HG02852 (cell line): ENCODE data around the gene RYR2.
"Not testable (repeated sequence)": the region's sequence is repeated elsewhere in the genome, so short reads cannot be mapped to it uniquely, and the experiment has no call there.

Experiments
- ATAC-seq: cut with Tn5 transposase; IDR thresholded peaks from one replicate; pipeline ENCODE4 v1.9.1; 2021; ENCODE audit warnings: mild to moderate bottlenecking, moderate library complexity; ENCODE audit not compliant: unreplicated experiment

RYR2 gene

DNA sequence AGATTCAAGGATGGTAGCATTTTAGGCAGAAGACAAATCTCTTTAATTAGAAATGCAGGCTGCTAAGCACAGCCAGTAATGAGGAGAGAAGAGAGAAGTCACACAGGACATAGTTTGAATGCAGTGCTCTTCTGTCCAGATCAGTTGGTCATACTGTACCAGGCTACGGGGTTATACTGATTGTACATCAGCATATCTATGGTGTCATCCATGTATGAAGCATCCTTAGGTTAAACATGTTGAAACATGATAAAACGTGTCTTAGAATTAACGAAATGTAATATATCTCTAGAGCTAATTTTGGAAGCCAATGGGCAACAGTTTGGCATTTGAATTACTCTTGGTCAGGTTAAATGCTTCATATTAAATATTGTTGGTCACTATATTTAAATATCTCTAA is 199.1 kb downstream of the RYR2 start:
- ATAC-seq: no peak

DNA sequence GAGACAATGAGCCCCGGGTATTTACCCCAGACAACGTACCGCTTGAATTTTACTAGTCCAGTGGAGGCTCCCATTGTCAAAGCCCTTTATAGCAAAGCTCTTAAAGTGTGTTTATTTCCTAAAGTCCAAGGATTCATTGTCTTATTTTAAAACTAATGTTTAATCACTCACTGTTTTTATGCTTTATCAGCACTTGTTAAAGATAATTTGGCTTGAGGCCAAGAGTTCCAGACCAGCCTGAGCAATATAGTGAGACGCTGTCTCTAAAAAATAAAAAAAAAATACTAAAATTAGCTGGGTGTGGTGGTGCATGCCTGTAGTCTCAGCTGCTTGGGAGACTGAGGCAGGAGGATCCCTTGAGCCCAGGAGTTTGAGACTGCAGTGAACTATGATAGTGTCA is 202.8 kb downstream of the RYR2 start:
- ATAC-seq: no peak

DNA sequence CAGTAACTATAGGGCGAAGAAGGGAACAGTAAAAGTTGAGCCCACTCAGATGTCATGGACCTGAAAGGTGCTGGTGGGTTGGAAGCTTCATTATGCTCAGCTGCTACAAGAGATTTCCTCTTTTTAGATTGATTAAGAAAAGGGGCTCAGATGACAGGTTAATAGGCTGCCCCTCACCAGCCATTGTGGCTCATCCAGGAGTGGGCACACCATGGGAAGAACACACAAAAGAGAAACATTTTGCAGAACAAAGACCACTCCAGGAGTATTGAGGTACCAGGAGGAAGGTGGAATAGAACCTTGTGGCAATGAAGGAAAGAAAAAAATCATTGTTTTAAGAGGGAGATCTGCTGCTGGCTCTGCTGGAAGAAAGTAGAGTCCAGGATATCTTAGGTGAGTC is 205.5 kb downstream of the RYR2 start:
- ATAC-seq: no peak

DNA sequence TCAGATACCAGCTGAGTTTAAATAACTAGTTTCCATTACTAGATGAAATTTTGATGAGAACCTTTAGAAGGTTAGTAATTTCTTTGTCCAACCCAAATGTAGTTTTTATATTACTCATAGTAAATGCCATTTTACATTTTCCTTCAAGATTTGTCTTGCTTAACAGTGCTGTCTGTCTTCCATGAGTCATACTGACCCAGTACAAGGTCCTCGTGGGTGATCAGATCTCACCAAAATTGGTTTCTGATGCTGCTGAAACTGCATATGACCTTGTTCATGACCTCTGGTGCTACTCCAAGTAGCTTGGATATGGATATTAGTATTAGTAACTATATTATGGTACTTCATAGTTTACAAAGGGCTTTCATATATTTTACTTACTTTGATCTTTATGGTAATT is 207.1 kb downstream of the RYR2 start:
- ATAC-seq: no peak

DNA sequence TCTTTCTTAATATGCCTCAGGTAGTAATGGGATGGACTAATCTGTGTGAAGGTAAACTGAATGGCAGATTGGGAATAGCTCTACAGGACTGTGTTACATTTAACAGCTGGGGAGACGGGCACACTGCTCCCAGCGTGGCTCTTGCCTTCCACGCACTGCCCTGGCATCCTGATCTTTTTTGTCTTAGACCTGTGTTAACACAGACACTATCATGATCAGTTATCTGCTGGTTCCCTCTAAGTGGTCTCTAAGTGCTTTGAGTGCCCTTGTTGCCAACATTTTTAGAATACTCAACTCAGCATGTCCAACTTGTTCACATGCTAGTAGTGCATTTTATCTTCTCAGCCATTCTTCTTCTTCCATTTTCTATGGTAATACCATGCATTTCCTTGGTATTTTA is 208.1 kb downstream of the RYR2 start:
- ATAC-seq: no peak

DNA sequence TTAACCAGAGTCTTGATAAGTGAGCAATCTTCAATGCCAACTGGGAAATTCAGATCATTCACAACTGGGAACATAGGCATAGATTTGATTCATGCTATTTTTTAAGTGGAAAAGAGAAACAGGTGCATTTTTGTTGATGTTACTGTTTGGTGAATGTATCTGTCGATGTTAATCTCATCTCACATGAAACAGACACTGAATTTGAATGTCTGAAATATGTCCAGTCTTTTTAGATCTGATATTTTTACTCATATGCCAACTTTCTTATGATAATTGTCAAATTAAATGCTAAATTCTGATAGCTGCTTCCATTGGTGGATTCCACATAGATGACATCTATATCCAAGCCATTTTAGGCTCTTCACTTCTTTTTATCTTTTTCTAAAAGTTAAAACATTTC is 213.1 kb downstream of the RYR2 start:
- no peak for ATAC-seq

DNA sequence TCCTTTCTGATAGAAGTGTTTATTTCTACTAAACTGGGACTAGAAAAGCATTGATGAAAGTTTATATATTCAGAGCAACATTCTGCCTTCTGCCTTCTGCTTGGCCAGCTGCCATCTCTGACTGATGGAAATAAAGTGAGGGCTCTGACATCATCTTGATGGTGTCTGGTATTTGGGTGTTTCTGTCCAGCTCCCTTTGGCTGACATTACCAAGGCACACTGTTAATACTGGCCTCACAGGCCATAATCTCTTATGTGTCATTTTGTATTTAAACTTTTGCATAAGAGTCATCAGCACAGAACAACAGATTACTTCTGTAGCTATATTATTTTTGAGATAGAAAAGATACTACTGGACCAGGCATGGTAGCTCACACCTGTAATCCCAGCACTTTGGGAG is 216.9 kb downstream of the RYR2 start:
- no peak for ATAC-seq

DNA sequence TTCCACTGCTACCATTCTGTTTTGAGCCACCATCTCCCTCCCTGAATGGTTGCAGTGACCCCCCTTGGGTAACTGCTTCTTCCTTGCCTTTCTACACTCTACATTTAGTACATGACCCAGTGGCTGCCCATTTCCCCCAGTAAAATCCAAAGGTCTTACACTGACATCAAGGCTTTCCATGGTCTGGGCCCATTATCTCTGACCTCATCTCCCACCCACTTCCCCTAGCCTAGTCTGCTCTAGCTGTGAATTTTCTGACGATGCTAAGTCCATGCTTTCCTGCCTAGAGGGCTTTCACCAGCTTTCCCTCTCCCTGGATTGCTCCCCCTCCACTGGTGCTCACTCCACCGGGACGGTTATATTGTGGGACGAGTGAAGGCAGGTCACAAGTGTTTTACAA is 219.2 kb downstream of the RYR2 start:
- no peak for ATAC-seq

DNA sequence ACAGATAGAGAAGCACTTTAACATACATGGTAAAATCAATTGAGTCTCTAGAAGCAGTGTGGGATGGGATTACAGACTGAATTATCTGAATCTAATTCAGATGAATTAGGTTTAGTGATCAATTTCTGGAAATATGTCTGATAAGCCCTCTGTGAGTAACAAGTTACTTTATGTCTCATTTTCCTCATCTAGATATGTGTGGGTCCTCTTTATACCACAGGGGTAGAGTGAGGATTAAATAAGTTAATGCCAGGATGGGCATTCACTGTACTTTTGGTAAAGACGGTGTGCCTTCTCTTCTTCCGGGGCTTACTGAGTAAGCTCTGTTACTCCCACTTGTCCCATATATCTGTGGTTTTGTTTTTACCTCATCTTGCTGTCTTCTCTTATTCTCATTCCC is 225.8 kb downstream of the RYR2 start:
- no peak for ATAC-seq

DNA sequence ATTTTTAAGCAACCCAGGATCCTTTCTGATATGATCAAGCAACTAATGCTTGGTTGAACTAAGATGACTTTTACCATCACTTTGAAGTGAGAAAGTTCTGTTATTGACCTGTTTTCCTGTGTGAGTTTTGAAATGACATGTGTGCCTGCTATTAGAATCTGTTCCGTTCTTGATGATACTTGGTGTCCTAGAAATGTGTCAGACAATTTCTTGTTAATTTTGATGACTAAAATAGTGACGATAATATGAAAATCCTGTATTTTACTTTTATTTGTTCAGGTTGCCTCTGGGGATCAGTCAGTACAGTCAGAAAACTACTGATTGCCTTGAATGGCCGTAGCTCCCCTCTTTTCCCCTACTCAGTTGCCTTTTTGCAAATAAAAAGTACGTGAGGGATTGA is 228.0 kb downstream of the RYR2 start:
- ATAC-seq: no peak

DNA sequence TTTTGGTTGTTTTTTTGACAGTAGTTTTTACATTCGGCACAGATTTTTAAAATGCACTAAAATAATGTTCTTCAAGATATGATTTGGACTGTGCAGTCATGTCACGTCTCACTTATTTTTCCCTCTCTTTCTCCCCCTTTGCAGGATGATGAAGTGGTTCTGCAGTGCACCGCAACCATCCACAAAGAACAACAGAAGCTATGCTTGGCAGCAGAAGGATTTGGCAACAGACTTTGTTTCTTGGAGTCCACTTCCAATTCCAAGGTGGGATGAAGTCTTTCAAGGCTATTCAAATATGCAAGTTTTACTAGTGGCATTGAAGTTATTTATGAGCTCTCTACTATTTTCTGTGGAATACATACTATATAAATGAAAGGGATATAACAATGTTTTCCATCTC is 228.4 kb downstream of the RYR2 start:
- ATAC-seq: no peak

DNA sequence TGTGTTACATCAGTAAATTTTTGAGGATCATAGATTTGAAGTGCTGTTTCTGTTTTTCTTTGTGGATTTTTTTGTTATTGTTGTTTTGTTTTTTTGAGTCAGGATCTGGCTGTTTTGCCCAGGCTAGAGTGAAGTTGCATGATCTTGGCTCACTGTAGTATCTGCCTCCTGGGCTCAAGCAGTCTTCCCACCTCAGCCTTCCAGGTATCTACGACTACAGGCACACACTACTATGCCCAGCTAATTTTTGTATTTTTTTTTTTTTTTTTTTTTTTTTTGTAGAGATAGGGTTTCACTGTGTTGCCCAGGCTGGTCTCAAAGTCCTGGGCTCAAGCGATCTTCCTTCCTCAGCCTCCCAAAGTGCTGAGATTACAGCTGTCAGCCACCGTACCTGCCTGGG is 236.0 kb downstream of the RYR2 start:
- not testable (repeated sequence) for ATAC-seq

DNA sequence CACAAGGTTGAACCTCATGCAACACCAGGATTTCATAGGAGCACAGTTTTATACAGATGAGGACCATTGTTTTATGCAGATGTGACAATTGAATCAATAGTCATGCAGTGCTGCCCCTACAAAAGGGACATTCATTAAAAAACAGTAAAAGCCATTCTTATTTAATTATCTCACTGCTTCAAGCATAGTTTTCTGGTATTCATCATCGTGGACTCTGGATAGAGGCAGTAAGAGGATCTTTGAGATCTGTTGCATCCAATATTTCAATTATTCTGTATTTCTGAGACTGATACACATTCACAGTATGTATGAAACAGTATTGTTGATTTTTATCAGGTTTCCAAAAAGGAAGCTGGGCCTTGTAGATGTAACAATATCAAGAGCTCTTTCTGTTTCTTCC is 237.6 kb downstream of the RYR2 start:
- no peak for ATAC-seq

DNA sequence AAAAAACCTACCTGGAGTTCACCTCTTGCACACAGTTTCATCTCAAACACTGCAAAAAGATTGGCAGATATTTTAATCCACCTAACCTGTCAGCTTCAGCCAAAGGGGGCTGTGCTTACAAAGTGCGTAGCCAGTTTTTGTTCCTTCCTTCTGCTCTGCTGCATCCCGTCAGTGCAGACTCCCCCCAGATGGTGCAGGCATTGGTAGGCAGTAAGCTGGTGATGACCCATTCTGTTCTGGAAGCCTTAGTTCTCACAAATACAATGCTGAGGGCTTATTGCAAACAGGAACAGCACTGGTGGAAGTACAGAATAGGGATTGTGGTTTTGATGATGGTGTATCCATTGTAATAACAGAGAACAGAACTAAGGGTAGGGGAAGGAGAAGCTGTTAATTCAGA is 239.5 kb downstream of the RYR2 start:
- no peak for ATAC-seq

DNA sequence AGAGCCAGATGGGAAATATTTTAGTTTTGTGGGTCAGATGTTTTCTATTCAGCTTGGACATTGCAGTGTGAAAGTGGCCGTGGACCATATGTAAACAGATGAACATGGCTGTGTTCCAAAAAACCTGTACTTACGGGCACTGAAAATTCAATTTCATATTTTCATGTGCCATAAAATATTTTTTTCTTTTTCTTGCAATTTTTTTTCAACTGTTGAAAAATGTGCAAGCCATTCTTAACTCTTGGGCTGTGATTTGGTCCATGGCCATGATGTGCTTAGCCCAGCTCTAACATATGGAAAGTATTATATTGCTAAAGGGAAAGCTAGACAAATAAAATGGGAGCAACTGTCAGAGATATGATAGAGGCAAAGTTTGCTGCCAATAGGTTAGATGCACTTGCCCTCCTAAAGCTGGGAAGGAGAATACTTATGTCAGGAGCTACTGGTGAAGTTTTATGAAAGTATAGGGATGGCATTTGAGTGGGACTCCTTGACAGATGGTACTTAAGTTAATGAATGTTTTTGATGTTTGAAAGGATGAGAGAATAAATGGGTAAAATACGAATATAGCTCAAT is 240.3 kb downstream of the RYR2 start:
- no peak for ATAC-seq

DNA sequence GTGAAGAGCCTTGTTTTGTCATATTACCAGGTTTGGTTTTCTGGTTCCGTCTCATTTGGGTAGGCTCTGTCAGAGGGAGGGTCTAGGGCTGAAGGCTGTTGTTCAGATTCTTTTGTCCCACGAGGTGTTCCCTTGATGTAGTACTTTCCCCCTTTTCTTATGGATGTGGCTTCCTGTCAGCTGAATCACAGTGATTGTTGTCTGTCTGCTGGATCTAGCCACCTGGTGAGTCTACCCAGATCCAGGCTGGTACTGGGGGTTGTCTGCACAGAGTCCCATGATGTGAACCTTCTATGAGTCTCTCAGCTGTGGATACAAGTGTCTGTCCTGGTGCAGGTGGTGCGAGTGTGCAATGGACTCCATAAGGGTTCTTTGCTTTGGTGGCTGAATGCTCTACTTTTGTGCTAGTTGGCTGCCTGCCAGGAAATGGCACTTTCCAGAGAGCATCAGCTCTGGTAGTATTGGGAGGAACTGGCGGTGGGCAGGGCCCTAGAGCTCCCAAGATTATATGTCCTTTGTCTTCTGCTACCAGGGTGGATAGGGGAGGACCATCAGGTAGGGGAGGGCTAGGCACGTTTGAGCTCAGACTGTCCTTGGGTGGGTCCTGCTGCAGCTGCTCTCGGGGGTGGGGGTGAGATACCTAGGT is 246.0 kb downstream of the RYR2 start:
- no peak for ATAC-seq

DNA sequence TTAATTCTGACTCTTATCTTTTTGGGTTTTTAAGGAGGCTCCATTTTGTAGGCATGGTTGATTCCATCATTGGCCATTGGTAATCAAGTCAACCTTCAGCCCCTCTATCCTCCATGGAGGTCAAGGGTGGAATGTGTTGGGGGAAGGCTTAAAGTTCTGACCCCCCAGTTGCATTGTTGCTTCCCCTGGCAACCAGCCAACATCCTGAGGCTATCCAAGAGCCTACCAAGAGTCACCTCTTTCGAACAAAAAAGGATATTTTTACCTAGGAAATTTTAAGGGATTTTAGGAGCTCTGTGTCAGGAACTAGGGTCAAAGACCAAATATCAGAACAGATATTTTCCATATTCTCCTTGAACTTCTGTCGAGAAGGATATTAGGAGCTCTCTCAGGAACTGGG is 251.8 kb downstream of the RYR2 start:
- ATAC-seq: no peak

DNA sequence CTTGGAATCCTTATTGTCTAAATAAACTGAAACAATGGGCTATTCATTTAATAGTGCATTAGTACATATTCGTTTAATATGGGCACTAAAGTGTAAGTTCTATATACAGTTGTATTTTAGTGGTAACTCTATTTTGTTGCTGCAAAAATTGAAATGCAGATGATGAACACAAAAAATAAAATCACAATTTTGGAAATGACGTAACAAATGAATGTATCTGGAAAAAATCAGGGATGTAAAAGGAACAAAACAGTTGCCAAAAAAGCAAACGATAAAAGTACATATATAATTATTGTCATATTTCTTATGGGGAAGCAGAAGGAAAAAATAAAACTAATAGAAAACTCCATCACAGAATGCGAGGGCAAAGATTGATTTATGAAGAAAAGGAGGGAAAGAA is 254.9 kb downstream of the RYR2 start:
- ATAC-seq: no peak

DNA sequence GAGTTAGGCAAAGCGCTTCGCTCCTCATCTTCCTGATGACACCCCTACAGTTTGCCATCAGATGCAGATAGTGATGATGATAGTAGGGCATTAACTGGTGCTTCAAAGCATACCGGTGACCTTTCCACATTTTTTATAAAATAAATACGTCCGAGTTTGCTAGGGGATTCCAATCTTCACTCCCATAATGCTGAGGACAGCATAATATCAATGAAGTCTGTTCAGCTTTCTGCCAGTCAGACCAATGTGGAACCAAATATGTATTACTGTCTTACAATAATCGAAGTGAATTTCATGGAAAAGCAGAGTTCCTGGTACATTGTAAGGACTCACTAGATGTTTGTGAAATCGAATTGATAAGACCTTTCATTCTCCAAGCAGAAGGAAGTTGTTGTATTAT is 258.7 kb downstream of the RYR2 start:
- no peak for ATAC-seq

DNA sequence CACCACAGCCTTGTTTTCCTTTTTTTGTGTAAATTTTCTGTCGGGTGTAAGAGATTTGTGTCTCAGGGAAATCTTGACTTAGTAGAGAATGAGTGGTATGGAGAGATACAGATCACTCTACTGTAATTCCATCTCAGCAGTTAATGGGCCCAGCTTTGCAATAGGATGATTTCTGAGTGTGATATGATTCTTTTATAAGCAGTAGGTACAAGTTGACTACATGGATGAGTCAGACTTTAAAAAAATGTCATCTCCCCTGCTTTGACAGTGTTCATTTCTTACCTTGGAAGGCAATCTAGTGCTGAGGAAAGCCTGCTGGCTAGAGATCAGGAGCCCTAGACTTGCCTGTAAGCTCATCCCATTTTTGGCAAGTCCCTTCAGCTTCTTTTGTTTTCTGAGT is 261.9 kb downstream of the RYR2 start:
- no peak for ATAC-seq

DNA sequence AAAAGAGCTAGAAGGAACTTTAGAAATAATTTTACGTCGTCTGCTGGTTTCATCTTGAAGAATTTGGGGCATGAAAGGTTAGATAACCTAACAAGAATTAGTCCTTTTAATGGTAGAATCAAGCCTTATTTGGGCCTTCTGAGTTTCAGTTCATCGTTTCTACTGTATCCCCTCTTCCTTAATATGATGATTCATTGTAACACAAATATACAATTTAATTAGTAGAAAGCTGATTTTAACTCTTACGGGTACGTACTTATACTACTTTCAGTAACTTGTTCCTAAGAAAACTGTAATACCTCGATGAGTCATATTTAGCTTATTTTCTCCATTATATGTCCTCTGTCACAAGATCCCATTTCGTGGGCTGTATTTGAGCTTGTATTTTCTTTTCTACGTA is 264.7 kb downstream of the RYR2 start:
- ATAC-seq: no peak

DNA sequence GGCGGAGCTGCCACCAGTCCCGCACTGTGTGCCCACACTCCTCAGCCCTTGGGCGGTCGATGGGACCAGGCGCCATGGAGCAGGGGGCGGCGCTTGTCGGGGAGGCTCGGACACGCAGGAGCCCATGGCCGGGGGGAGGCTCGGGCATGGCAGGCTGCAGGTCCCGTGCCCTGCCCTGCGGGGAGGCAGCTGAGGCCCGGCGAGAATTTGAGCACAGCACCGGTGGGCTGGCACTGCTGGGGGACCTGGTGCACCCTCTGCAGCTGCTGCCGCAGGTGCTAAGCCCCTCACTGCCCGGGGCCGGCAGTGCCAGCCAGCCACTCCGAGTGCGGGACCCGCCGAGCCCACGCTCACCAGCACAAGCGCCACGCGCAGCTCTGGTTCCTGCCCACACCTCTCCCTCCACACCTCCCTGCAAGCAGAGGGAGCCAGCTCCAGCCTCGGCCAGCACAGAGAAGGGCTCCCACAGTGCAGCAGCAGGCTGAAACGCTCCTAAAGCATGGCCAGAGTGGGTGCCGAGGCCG is 267.7 kb downstream of the RYR2 start:
- ATAC-seq: no peak

DNA sequence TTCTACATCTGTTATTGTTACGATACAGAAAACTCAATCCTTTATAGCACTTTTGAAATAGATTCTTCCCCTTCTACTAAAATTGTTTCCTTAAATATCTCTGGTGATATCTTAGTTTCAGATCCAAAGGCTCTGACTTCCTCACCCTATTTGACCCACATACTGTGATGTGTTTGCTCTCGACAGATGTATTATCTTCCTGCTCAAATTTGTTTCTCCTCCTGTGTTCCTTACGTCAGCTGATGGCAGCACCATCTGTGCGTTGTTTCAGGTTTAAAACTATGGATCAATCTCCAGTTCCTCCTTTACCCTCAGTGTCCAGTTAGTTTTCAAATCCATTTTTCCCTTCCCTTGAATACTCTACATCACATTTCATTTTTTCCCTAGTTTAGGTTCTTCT is 274.4 kb downstream of the RYR2 start:
- ATAC-seq: no peak
